Activated CD8-positive, alpha-beta memory T cell treated with anti-CD3 and anti-CD28 coated beads, Interleukin-2, amount 50 U/mL, for 48 hours (primary cell): Measurements from ENCODE around the gene NANOS1.
"Not testable (repeated sequence)": the region's sequence is repeated elsewhere in the genome, so short reads cannot be mapped to it uniquely, and the experiment has no call there.

Source experiments
- DNase-seq: peaks from one replicate; pipeline ENCODE4 v3.0.0-alpha.2; 2020

NANOS1 gene

DNA sequence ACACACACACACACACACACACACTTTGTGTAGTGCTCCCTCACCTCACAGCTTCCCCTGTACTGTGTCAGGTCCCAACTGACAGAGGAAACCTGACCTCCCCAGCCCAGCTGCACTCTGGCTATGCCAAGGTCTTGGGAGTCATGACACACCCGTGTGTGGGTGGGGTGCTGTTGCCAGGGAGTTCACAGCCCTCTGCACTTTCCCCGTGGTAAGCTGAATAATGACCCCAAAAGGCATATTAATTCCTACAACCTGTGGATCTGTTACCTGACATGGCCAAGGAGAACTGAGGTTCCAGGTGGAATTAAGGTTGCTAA lies 8.9 kb upstream of the NANOS1 start:
- DNase-seq = peak; percentile 52

DNA sequence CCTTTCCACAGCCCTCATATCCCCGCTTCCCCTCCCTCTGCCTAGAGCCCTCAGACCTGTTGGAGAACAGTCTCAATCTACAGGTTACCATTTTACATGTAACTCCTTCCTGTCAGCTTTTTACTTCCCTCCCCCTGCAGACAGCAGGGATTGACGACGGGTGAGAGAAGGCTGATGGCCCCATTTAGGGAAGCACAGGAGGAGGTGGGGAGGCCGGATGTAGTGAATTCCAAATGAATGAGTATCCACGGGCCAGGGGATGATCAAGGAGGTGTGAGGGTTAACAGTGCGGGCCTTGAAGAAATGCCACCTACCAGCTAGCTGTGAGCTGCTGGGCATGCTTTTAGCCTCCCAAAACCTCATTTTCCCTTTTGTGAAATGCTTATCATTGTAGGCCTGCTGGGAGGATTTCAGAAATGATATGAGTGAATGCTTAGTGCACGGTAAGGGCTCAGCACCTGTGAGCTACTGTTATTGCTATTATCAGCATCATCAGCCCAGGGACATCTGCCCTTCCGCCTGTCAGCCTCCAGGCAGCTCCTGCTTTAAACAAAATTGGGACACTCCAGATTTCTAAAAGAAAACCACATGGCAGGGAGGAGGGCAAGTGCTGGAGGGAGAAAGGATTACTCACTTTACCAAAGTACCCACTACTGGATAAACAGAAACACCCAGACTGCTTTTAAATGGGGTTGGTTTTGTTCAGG lies 6.5 kb upstream of the NANOS1 start:
- DNase-seq = no peak

DNA sequence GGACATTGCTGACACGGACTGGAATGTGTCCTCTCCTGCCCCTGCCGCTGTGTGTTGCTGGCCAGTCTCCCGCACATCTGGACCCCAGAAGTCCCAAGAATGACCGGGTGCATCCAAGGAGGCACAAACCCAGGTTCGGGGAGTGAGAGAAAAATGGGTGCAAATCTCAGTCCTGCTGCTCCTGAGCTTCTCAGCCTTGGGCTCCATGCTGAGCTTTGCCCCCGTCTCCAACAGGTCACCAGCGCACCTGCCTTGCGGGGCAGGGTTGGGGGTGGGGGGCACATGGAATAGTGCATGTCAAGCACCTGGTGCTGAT lies 6.0 kb upstream of the NANOS1 start:
- DNase-seq = peak; percentile 37

DNA sequence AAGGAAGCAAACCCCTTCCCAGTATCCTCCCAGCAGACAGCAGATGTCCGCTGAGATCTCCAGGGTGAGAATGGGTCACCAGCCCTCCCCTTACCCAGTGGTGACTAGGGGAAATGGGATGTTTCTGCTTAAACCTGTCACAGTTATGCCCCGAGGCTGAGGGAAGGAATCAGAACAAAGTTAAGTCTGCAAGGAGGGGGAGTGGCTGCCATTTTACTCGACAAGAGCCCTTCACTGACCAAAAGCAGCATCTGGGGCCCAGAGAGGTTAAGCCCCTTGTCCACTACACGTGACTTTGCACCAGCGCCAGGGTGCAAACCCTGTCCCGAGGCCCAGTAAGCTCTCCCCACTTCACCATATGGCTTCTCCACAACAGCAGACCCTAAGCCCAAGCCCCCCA lies 4.6 kb upstream of the NANOS1 start:
- peak; percentile 20 for DNase-seq

DNA sequence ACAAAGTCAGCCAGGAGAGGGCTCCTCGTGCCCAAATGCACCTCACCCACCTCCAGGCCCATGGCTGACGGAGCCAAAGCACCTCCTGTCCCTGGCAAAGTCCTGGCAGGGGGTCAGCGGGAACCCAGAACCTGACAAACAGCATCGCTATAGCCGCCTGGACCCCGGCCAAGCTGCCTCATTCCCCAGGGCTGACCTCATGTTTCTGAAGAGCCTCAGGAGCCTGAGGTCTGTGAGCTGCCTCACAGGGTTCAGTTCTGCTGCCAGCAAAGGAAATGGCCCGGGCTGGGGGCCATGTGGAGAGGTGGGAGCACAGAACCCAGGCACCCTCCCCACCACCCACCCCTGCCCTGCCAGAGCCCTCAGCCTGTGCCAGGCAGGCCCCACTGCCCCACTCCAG lies 4.2 kb upstream of the NANOS1 start:
- peak; percentile 45 for DNase-seq

DNA sequence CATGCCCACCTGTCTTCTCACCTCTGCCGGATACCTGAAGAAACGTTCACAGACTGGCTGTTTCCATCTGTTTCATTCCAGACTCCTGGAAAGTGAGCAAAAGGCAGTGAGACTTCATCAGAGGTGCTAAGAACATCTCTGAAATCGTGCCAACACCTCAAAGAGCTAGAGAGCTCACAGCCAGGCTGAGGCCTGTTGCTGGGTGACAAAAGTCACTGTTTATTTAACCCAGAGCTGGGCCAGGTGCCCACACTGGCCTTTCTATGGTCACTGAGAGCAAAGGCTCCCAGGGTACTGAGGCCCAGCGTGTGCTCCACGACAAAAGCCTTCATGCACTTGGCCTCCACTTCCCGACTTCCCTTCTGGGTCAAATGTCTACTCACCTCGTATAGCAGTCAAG lies 3.7 kb upstream of the NANOS1 start:
- DNase-seq = peak; percentile 30

DNA sequence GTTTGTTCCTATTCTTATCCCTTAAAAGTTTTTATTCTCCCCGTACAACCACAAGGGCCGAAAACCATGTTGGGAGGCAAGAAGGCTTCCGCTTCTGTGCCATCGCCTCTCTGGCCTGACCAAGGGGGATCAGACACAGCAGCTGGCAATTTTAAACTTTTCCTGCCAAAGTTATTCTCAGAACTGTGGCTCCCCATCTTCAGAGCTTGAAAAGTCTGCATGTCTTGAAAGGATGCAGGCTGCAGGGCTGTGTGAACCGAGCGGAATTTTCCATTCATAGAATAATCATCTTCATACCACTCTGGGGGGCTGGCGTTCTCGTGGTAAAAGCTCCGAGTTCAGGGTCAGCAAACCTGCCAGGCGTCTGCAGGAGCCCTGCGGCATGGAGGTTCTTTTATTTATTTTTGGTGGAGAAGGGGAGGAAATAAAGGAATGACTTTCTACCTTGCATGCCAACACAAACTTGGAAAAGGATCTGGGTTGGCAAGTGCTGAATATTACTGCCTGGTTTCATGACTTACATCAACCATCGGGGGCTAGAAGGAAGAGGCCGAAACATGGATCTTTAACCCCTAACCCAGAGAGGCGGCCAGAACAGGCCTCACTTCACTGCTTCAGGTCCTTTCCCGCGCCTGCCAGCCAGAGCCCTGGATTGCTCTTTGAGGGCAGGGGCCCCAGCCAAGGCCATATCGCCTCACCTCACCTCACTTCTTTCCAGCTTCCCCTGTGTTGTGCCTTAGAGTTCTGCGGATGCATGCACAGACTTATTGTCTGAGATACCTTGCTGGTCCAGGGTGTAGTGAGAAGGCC lies 3.0 kb upstream of the NANOS1 start:
- peak; percentile 48 for DNase-seq

DNA sequence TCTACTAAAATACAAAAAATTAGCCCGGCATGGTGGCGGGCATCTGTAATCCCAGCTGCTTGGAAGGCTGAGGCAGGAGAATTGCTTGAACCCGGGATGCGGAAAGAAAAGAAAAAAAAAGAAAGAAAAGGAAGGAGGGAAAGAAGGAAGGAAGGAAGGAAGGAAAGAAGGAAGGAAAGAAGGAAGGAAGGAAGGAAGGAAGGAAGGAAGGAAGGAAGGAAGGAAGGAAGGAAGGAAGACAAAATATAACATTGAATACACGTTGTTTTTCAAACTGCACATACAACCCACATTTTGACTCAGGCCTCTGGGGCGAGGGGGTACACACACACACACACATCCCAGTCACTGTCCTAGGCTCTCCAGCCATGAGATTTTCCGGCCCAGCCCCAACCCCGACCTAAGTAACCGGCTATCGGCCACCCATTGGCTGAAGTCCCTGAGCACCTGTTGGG lies 1.0 kb upstream of the NANOS1 start:
- not testable (repeated sequence) for DNase-seq

DNA sequence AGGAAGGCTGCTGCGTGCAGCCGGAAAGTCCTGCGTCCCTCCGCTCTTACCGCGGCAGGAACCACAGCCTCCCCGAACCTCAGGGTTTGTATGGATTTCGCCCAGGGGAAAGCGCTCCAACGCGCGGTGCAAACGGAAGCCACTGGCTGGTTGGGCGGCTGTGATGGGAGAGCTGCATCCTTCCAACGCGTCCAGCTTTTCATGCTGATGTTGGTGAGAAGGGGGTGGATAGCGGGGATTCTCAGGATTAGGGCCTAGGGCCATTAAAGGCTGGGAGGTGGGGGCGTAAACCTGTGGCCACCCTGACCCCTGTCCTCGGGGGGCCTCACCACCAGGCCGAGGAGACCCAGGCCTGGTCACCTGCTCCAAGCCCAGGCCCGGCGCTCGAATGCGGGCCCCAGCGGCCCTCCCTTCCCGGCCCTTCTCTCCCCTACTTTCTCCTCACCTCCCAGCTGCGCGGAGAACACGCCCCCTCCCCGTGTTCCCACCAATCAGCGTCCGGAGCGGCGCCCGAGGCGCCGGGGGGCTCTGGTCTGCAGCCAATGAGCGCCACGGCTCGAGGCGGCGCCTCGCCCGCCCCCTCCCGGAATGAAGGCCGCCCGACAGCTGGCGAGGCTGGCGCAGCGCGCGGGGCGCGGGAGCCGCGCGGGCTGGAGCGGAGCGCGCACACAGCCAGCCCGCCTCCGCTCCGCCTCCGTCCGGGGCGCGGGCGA lies 458 bp upstream of the NANOS1 start:
- peak; percentile 88 for DNase-seq

DNA sequence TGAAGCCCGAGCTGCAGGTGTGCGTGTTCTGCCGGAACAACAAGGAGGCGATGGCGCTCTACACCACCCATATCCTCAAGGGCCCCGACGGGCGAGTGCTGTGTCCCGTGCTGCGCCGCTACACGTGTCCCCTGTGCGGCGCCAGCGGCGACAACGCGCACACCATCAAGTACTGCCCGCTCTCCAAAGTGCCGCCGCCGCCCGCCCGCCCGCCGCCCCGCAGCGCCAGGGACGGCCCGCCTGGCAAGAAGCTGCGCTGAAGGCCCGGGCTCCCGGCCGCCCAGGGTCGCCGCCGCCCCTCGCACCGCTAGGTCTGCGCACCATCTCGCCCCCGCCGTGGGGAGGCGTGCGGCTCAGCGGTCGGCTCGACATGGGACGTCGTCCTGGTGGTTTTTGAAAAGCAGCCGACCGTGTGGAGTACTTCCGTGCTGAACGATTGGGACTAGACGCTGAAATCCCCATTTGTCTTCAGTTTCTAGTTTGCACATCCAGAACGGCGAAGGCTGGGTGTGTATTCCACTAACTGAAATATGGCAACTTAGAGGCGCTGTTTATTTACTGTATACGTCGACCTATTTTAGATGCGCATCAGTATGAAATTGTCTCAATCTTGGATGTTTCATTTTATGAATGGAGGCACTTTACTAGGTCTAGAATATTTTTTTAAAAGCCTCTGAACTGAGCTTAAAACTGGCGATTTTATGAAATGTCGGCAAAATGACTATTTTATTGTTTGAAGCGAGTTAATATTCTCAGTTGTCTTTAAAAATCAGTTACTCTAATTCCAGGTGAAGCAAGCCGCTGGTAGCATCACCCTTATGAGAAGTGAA lies 1.1 kb downstream of the NANOS1 start:
- peak; percentile 81 for DNase-seq

DNA sequence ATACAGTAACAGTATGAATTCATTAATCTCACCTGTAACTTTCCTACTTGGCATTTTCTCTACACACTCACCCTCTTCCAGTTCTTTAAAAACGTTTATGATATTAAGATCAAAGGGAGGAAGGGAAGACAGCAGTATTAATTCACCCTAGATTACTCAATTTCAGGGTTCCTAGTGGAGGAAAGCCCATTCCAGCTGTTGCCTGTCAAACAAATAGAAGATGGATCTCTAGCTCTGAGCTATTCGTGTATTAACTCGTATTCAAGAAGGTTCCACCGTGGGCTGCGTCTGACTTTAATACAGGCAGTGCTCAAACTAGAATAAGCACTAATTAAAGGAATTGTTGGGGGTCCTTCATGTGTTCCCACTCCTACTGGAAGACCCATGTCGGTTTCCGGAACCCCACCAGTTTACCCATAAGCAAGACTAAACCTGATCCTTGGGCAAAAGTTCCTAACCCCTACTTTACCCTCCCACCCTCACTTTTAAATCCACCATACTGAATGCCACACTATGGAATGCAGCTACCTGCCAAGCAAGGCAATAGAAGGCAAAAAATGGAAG lies 2.1 kb downstream of the NANOS1 start:
- peak; percentile 49 for DNase-seq

DNA sequence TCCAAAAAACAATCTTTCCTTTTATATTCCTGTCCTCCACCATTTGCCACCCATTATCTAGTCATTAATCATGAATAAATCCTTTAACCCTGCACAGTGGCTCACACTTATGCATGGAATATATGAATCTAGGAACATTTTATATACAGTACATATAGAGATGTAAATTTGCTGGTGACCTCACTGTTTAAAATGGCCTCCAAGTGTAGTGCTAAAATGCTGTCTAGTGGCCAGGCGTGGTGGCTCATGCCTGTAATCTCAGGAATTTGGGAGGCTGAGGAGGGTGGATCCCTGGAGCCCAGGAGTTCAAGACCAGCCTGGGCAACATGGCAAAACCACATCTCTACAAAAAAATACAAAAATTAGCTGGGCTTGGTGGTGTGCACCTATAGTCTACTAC lies 9.6 kb downstream of the NANOS1 start:
- no peak for DNase-seq

DNA sequence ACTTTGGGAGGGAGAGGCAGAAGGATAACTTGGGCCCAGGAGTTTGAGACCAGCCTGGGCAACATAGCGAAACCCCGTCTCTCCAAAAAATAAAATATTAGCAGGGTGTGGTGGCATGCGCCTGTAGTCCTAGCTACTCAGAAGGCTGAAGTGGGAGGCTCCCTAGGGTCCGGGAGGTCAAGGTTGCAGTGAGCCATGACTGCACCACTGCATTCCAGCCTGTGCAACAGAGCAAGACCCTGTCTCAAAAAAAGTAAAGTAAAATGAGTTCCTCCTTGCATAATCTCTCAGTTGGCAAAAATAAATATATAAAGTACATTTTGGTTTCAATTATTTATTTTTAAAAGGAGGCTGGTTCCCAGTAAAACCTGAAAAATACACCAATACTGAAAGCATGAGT lies 11.8 kb downstream of the NANOS1 start:
- no peak for DNase-seq

DNA sequence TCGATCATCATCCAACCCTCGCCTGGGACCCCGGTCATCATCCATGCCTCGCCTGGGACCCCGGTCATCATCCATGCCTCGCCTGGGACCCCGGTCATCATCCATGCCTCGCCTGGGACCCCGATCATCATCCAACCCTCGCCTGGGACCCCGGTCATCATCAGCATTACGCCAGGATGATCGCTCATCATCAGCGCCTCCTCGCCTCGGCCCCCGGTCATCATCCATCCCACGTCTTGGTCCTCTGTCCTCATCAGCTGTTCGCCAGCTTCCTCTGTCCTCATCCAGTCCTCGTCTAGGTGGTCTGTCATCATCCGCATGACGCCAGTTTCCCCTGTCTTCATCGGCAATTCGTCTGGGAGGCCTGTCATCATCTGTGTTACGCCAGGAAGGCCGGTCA lies 12.7 kb downstream of the NANOS1 start:
- no peak for DNase-seq

DNA sequence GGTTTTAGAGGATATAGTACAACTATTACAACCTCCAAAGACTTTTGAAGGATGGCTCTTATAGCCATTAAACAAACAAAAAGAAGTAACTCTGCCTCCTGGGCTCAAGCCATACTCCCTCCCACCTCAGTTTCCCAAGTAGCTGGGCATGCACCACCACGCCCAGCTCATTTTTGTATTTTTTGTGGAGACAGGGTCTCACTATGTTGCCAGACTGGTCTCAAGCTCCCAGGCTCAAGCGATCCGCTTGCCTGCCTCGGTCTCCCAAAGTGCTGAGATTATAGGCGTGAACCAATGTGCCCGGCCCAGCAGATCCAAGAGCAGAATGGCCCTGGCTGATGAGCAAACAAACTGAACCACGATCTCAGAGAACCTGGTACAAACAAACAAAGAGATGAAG lies 16.0 kb downstream of the NANOS1 start:
- no peak for DNase-seq

DNA sequence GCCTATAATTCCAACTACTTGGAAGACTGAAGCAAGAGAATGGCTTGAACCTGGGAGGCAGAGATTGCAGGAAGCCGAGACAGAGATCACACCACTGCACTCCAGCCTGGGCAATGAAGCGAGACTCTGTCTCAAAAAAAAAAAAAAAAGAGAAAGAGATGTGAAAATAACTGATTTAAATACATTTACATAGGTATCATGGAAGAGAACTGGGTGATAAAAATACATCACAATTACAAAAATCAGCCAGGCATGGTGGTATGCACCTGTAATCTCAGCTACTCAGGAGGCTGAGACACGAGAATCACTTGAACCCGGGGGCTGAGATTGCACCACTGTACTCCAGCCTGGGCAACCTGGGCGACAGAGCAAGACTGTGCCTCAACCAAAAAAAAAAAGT lies 19.8 kb downstream of the NANOS1 start:
- DNase-seq = no peak

DNA sequence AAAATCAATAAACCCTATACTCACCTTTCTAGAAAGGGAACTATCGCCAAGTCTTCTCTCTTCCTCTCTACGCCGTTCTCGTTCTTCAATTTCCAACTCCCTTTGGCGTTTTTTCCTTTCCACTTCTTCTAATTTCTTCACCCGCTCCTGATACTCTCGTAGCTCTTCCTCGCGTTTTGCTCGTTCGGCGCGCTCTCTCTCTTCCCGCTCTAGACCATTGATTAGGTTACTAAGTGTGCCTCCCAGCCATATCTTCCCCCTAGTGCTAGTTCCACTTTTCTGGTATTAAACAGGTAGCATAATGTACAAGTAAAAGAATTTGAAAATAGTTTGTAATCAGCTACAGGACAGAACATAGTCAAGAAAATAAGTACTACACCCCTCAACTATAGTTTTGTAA lies 20.3 kb downstream of the NANOS1 start:
- no peak for DNase-seq

DNA sequence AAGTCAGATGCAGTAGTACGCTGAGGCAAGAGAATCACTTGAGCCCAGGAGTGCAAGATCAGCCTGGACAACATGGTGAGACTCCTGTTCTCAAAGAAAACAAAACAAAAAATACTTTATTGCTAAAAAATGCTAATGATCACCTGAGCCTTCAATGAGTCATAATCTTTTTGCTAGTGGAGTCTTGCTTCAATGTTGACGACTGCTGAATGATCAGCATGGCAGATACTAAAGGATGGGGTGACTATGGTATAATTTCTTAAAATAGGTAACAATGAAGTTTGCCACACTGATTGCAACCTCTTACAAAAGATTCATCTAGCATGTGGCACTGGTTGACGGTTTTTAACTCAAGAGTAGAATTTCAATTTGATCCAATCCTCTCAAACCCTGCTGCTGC lies 22.3 kb downstream of the NANOS1 start:
- no peak for DNase-seq

DNA sequence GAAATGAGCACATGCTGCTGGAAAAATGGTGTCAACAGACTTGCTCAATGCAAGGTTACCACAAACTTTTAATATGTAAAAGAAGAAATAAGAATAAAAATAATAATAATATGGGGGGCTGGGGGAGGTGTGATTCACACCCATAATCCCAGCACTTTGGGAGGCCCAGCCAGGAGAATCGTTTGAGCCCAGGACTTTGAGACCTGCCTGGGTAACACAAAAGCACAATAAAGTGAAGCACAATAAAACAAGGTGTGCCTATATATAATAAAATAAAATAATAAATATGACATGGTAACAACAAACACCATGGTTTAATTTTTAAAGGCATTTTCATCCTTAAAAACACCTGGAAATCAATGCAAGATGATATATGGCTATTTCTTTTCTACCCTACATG lies 26.0 kb downstream of the NANOS1 start:
- no peak for DNase-seq

DNA sequence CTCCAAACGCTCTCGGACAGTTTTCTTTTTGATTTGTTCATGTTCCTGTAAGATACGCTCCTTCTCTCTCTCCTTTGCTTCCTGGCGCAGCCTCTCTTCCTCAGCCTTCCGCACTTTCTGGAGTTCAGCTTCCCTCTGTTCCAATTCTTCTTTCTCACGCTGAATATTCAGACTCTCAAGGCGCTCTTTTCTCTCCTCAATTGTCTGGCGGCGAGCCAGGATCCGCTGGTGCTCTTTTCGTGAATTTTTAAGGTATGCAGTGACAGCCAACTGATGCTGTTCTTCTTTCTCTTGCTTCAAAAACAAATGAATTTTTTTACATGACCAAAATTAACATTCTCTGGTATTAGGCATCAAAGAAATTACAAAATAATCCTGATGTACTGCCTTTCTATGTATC lies 28.5 kb downstream of the NANOS1 start:
- DNase-seq = no peak

DNA sequence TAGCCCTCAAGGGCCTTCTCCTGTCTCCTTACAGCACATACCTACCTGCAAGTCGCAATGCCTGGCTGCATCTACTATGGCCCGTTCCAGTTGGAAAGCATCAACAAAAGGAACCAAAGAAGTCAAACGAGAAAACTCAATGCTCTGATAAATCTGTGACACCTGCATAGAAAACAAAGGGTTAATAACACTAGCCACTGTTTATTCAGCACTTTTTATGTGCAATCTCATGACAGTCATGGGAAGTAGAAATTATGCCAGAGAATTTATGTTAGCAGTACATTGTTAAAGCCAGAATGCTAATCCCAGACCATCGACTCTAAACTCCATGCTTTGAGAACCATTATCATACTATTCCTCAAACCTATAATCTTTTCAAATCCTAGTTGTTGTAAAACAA lies 30.0 kb downstream of the NANOS1 start:
- DNase-seq = no peak

DNA sequence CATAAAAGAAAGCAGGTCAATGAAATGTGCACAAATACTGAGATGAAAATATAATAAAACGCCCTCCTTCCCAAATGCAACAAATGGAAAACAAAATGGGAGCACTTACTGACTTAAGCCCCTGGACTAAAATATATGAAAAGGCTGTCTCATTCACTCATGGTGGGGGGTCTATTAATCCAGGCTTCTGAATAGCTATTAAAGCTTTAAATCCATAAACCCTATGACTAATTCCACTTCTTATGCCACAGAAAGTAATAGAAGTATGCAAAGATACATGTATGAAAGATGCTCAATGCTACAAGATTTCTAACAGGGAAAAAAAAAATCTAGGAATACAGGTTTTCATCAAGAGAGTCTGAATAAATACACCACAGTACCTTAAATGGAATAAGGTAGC lies 30.6 kb downstream of the NANOS1 start:
- no peak for DNase-seq

DNA sequence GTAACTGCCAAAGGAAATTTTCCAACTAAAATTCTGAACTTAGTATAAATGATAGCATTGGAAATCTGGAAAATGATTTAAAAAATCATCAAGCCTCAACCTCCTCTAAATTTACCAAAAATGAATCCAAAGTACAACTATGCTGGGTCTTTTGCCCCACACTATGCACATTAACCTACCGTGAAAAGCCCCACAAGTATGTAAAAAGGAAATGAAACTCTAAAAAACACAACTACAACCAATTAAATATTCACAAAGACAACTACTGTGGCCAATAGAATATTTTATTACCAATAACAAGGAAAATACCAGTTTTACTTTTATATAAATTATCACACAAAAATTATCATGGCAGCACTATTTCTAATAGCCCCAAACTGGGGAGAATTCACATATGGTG lies 31.8 kb downstream of the NANOS1 start:
- DNase-seq = no peak
